MG63 (cell line): ENCODE results near the gene FAF2. TPM values are rescaled to one million over a fixed set of nuclear protein-coding genes. Genes with fewer than 3 reads are reported as not detected.
"Not testable (repeated sequence)": the region's sequence is repeated elsewhere in the genome, so short reads cannot be mapped to it uniquely, and the experiment has no call there.

ENCODE experiments used
- DNase-seq: peaks from one replicate; pipeline ENCODE4 v3.0.0-alpha.2; 2020
- H3K27me3 ChIP-seq: fragments of 250-450 bp; sonication (Bioruptor Pico); 2 replicates; pipeline ENCODE4 v1.5.1; 2020; ENCODE audit warnings: mild to moderate bottlenecking, moderate library complexity
- H3K36me3 ChIP-seq: fragments of 250-450 bp; sonication (Bioruptor Pico); 2 replicates; pipeline ENCODE4 v1.5.1; 2020; ENCODE audit warnings: mild to moderate bottlenecking, moderate library complexity
- H3K4me3 ChIP-seq: fragments of 250-450 bp; sonication (Bioruptor Pico); 2 replicates; pipeline ENCODE4 v1.5.1; 2020; ENCODE audit warnings: mild to moderate bottlenecking, moderate library complexity
- H3K9me3 ChIP-seq: fragments of 250-450 bp; sonication (Bioruptor Pico); 2 replicates; pipeline ENCODE4 v1.5.1; 2020; ENCODE audit warnings: mild to moderate bottlenecking, moderate library complexity
- total RNA-seq: library from RNA; depleted of rRNA; stranded (reverse); fragments of >200 nt; shearing (Covaris generic); gene quantifications from 2 replicates; pipeline ENCODE4 v1.2.3, GENCODE V29; 2014; ENCODE audit warnings: low replicate concordance; rRNA removed

Gene FAF2, protein sequence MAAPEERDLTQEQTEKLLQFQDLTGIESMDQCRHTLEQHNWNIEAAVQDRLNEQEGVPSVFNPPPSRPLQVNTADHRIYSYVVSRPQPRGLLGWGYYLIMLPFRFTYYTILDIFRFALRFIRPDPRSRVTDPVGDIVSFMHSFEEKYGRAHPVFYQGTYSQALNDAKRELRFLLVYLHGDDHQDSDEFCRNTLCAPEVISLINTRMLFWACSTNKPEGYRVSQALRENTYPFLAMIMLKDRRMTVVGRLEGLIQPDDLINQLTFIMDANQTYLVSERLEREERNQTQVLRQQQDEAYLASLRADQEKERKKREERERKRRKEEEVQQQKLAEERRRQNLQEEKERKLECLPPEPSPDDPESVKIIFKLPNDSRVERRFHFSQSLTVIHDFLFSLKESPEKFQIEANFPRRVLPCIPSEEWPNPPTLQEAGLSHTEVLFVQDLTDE
- 48.8 and 49.4 TPM in 2 replicates for total RNA-seq

DNA sequence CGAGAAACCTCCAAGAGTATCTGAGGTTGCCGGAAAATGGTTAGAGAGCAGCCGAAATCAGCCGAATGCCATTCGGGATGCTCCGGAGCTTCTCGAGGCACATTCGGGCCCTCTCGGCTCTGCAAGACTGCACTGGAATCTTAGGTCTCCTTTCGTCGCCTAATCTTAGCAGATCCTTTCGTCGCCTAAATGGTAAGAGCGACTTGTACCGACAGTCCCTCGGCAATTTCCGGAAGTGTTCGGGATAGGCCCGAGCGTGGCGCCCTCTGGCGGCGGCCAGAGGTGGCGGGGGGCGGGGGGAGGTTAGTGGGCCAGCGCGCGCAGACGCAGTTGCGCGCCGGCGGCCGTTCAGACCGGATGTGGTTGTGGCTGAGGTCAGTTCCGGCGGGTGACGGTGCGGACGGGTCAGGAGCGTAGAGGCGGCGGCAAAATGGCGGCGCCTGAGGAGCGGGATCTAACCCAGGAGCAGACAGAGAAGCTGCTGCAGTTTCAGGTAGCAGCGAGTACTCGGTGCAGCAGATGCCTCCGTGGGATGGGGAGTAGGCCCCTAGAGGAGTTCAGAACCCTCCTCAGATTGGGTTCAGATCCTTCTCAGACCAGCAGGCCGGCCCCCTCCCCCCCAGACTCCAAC lies at the start of gene FAF2:
FAF2 (plus strand) TSS at position 408 of the 631 bp plus-strand sequence; CDS start at position 431, 23 bp downstream.
- no peaks in the 10 kb centered on the region for H3K9me3 ChIP-seq
- H3K36me3 ChIP-seq, result peaks cover 39% of the 10 kb centered on the region
- no peaks in the 10 kb centered on the region for H3K27me3 ChIP-seq
- DNase-seq, result peak; percentile 98
- H3K4me3 ChIP-seq, result peak within 1 kb of the TSS; percentile 99

DNA sequence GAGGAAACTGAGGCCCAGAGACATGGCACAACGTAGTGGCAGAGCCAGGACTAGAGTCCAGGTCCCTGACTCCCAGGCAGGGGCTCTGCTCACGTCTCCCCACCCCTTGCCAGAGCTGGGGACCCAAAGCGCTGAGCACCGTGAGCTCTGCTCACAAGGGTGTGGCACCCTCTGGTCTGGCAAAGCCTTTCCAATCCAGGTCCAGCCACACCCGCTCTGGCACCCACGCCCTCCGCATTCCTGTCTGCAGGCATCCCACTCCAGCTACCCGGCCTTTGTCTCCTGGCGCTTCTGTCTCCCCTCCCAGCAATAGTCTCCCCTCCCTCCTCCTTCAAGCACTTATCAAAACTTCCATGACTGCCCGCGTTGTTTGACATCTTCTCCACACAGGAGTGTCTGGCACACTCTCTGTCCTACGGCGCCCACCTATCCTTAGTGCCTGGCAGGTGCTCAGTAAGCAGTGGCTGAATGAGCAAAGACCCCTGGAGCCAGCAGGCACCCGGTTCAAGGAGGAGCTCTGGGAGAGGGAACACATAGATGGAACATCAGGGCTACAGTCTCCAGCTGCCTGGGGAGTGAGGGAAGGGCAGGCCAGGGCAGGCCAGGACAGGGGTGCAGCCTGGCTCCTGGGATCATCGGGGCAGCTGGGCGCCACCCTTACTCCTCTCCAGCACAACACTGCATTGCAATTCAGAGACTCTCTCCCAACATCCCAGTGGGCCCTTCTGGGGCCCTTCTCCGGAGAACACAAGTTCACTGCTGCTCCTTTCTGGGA lies 47.6 kb upstream of the FAF2 start:
- DNase-seq, result peak; percentile 64
- no peak overlapping the region for H3K4me3 ChIP-seq
- no peaks in the 10 kb centered on the region for H3K9me3 ChIP-seq
- H3K36me3 ChIP-seq, result peaks cover 36% of the 10 kb centered on the region
- H3K27me3 ChIP-seq, result no peaks in the 10 kb centered on the region

DNA sequence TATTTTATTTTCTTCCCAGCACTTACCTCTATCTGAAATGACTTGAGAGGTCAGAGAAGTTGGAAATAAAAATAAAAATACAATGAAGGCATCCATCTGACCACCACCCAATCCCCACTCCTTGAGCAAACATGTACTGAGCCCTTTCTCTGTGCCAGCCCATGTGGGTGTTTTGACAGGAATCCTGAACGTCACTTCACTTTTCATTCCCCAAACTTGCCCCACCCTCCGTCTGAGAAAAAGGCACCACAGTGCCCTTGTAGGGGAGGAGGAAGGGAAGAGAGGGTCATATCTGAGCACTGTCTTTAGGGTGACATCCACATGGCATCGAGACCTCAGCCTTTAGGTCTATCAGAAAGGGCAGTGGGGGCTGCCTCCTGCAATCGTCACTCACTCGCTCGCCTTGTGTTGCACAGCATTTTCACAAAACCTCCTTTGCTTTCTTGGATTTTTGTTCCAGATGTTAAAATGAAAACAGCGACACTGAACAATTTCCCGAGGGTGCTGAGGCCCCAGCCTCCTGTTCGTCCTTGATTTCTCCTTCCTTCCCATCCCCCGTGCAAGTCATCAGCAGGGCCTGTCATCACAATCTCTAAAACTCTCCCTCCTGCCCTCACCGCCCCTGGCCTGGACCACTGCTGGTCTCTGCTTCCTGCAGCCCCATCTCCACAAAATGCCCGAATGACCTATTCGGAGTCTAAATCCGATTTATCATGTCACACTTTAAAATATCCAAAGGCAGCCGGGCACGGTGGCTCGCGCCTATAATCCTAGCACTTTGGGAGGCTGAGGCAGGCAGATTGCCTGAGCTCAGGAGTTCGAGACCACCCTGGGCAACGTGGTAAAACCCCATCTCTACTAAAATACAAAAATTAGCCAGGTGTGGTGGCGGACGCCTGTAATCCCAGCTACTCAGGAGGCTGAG lies 46.6 kb upstream of the FAF2 start:
- peaks cover 41% of the 10 kb centered on the region for H3K36me3 ChIP-seq
- no peaks in the 10 kb centered on the region for H3K27me3 ChIP-seq
- DNase-seq, result no peak

DNA sequence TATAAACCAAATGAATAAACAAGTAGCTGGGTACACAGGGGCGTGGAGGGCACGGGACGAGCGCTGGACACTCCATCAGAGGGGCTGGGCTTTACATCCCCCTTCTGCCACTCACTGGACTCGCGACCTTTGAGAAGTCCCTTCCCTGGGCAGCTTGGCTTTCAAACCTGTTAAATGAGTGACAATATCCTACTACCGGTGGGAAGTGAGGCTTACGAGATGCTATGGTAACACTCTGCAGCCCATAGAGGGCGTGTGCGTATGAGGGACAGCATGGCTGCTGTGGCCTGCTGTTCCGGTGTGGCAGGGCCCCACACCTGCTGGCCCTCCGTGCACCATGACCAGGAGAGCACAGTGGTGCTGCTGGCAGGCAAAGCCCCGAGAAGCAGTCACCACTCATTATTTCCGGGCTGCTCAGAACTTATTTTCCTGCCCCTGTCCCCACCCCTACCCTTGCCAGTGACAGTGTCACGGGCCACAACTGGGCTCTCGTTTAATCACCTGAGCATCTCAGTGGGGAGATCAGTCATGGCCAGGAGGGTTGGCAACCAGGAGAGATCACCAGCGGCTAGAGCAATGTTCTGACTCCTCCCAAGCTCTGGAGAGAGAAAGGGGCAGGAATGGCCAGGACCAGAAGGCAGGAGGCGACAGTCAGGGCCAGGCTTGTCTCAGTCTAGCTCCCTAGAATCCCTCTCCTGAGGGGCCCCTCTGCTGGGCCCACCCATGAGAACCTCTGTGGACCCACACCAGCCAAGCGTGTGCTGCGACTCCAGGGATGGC lies 42.3 kb upstream of the FAF2 start:
- Histone ChIP-seq H3K36me3 (peaks cover 66% of the 10 kb centered on the region), H3K27me3 (no peaks in the 10 kb centered on the region), H3K4me3 (no peak overlapping the region), H3K9me3 (no peaks in the 10 kb centered on the region)
- DNase-seq, result no peak

More for the DNA sequence above, 46.6 kb upstream of the FAF2 start:
- Histone ChIP-seq H3K9me3 (no peaks in the 10 kb centered on the region), H3K4me3 (no peak overlapping the region)

DNA sequence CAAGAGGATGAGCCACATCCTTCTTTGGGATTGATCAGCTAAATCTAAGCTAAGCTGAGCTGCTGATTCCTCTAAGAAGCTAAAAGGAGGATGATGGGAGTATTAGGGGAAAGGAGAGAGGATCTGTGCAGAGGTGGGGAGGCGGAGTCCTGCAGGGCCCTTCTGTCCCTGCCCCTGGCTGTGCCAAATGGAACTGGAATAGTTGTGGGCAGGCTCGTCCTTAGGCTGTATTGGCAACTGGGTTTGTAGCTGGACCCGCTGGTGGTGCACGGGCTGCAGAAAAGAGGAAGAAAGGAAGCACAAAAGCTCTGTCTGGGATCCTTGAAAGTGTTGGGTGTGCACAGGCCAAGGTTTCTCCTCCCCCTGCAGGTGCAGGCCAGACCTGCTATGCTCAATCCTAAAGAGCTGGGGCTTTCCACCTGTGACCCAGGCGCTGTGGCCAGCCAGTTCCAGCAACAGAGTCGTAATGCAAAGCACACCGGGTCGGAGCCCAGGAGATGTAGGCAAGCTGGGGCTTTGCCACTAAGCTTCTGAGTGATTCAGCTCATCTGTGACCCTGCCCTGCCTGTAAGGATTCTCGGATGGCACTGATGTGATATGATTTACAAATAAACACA lies 41.6 kb upstream of the FAF2 start:
- Histone ChIP-seq H3K27me3 (no peaks in the 10 kb centered on the region), H3K4me3 (no peak overlapping the region), H3K36me3 (peaks cover 62% of the 10 kb centered on the region), H3K9me3 (no peaks in the 10 kb centered on the region)
- no peak for DNase-seq

DNA sequence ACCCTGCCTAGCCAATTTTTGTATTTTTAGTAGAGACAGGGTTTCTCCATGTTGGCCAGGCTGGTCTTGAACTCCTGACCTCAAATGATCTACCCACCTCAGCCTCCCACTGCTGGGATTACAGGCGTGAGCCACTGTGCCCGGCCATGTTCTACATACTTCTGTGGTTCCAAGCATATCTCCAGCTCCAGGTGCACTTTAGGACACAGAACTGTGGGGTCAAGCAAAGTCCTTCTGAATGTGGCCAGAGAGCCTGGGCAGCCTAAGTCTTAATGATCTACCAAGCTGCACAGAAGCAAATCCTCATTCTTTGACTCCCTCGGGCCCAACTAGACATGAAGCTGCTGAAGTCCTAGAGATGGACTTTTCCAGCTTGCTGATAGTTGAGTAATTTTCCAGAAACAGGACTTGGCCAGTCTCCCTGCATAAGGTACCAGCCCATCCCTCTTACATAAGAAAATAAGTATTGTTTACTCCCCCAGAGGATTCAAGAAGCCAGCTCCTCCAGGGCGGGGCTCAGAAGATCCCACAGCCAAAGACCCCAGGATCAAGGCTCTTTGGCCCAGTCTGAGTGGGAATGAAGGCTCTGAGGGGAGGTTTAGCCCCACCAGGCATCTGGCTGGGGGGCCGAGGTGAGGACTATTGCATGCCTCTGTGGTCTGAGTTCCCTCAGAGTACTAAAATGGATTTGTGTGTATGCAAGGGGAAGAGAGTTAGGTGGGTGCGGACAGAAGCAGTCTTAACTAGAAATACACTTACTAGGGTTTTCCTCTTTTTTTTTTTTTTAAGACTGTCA lies 40.5 kb upstream of the FAF2 start:
- DNase-seq, result no peak
- H3K27me3 ChIP-seq, result no peaks in the 10 kb centered on the region
- peaks cover 52% of the 10 kb centered on the region for H3K36me3 ChIP-seq
- no peaks in the 10 kb centered on the region for H3K9me3 ChIP-seq
- no peak overlapping the region for H3K4me3 ChIP-seq

DNA sequence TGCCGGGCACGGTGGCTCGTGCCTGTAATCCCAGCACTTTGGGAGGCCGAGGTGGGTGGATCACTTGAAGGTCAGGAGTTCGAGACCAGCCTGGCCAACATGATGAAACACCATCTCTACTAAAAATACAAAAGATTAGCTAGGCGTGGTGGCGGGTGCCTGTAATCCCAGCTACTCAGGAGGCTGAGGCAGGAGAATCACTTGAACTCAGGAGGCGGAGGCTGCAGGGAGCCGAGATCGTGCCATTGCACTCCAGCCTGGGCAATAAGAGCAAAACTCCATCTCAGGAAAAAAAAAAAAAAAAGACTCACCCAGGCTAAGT lies 40.0 kb upstream of the FAF2 start:
- H3K9me3 ChIP-seq, DNase-seq, H3K27me3 ChIP-seq, H3K4me3 ChIP-seq: not testable (repeated sequence)
- H3K36me3 ChIP-seq, result peaks cover 53% of the 10 kb centered on the region

DNA sequence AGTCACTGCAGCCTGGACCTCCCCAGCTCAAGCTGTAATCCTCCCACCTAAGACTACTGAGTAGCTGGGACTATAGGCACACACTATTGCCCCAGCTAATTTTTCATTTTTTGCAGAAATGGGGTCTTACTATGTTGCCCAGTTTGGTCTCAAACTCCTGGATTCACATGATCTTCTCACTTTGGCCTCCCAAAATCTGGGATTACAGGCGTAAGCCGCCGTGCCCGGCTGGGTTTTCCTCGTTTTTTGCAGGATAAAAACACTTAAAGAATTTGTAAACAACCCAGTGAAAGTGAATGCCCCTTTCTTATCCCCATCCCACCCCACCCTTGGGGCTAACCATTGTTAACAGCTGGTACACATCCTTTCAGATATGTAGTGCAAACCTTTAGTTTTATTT lies 39.6 kb upstream of the FAF2 start:
- no peak overlapping the region for H3K4me3 ChIP-seq
- peaks cover 53% of the 10 kb centered on the region for H3K36me3 ChIP-seq
- H3K9me3 ChIP-seq, result no peaks in the 10 kb centered on the region
- no peaks in the 10 kb centered on the region for H3K27me3 ChIP-seq
- DNase-seq, result no peak

DNA sequence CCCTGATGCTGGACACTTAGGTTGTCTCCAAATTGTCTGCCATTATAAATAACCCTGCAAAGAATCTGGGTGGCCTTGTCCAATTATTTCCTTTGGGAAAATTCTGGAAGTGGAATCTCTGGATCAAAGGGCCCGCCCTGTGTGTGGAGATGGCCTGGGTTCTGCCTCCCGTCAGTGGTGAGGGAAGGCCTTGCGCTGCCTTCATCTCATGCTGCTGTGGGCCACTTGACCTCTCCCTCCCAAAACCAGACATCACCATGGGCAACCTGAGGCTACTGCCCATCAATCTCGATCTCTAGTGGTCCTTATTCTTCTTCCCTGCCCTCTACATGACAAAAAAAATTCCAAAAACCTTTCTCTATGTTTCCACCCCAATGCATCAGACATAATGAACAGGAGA lies 38.4 kb upstream of the FAF2 start:
- no peaks in the 10 kb centered on the region for H3K27me3 ChIP-seq
- DNase-seq, result no peak
- no peak overlapping the region for H3K4me3 ChIP-seq
- no peaks in the 10 kb centered on the region for H3K9me3 ChIP-seq
- peaks cover 49% of the 10 kb centered on the region for H3K36me3 ChIP-seq

DNA sequence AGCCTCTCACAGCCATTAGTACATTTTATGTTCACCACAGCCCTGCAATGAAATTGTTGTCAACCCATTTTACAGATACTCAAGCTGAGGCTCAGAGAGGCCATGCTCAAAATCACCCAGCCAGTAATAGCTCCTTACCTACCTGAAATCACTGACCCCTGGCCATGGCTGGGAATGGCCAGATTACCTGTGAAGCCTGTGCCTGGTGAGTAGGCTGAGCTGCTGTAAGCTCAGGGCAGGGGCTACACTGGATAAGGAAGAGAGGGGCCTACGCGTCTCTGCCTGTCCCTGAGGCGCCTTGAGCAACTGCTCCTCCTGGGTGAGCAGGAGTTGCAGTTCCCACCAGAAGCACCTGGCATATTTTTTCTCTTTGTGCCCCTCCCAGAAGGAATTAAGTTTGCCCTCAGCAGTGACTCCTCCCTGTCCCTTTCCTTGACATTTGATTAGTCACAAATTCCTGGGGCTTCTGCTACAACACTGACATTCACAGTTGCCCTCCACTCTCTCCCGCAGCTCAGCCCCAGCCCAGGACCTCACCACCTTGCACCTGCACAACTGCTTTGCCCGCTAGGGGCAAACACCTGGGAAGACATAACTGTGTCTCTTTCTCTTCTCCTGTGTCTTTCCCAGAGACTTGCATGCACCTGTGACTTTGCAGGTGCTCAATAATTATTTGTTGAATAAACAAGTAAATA lies 37.6 kb upstream of the FAF2 start:
- Histone ChIP-seq H3K27me3 (no peaks in the 10 kb centered on the region), H3K4me3 (no peak overlapping the region), H3K9me3 (no peaks in the 10 kb centered on the region), H3K36me3 (peaks cover 47% of the 10 kb centered on the region)
- no peak for DNase-seq

DNA sequence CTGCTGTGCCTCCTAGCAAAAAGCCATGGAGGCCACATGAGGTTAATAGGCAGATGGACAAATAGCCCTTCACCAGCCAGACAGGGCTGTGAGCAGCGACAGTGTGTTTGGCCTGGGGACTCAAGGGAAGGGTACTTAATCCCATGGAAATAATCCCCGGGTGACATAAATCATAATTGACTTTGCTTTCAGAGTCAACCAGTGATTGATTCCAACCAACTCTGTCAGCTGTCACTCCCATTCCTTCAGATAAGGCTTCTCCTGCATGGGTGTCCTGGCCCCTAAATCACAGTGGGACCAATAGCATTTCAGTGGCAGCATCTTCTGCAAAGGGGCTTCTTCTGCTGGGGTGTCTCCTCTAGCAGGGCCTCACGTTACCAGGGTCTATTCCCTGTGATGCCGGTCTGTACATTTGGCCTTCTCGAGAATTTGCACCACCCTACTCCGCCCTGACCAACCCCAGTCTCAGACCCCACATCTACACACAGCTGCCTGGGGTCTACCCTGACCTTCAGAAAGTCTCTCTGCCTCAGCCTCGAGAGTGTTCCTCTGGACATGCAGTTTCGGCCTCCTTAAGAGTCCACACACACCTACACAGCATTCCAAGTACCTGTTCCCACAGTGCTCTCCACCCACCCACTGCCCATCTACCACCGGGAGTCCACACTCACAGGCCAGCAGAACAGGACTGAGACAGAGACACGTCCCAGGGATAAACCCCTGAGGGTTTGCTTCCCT lies 35.5 kb upstream of the FAF2 start:
- no peak overlapping the region for H3K4me3 ChIP-seq
- no peaks in the 10 kb centered on the region for H3K27me3 ChIP-seq
- H3K9me3 ChIP-seq, result no peaks in the 10 kb centered on the region
- DNase-seq, result no peak
- H3K36me3 ChIP-seq, result peaks cover 28% of the 10 kb centered on the region

DNA sequence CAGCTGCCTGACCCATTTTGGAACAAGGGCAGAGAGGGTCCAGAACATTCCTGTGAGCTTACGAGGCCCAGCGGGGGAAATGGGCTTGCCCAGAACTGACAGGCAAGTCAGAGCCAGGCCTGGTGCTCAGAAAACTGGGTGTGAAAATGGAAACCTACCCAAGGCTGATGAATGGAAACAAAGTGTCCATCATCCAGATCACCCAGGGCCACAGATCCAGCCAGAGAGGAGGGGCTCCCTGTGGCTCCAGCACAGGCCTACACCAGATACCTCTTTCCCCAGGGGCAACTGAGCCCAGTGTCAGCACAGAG lies 35.0 kb upstream of the FAF2 start:
- Histone ChIP-seq H3K9me3 (no peaks in the 10 kb centered on the region), H3K36me3 (peaks cover 26% of the 10 kb centered on the region), H3K27me3 (no peaks in the 10 kb centered on the region), H3K4me3 (no peak overlapping the region)
- DNase-seq, result peak; percentile 41

DNA sequence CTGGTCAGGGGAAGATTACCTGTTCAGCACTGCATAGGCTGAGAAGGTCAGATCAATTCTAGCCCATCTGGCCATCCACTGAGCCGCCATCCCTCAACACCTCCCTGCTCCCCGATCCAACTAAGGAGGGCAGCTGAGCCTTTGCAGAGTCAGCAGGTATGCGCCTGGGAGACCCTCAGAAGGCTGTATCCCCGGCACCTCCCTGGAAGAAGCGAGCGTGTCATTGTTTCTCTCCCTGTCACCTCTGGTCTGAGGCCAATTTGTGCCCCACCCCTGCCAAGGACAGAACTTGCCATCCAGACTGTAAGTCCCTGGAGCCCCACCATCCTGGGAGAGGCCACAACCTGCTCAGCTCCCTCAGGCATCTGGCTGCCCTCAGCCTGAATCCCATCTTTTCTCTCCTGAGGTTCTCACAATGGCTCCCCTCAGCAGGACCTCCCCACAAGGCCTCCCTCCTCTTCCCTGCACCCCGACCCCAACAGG lies 34.4 kb upstream of the FAF2 start:
- Histone ChIP-seq H3K9me3 (no peaks in the 10 kb centered on the region), H3K36me3 (peaks cover 22% of the 10 kb centered on the region), H3K27me3 (no peaks in the 10 kb centered on the region), H3K4me3 (no peak overlapping the region)
- DNase-seq, result no peak

DNA sequence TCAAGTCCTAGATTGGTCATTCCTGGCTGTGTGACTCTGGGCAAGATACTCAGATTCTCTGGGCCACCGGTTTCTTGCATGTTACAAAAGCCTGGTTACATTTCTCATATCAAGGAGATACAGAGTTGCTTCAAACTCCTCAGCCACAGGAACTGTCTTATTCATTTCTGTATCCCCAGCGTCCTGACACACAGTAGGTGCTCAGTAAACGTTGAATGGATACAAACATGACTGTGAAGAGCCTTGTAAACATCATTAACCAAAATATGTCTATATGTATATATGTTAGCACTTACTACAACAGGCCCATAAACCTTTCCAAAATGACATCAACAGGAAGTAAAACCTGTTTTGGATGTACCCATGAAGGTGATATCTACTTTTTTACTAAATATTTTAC lies 33.5 kb upstream of the FAF2 start:
- Histone ChIP-seq H3K4me3 (no peak overlapping the region), H3K27me3 (no peaks in the 10 kb centered on the region), H3K36me3 (peaks cover 15% of the 10 kb centered on the region), H3K9me3 (no peaks in the 10 kb centered on the region)
- no peak for DNase-seq
